ENCODE measurements around the gene CTU2. TPM values are rescaled to one million over a fixed set of nuclear protein-coding genes. Genes with fewer than 3 reads are reported as not detected.
"Not testable (repeated sequence)": the region's sequence is repeated elsewhere in the genome, so short reads cannot be mapped to it uniquely, and the experiment has no call there.

The CTU2 gene
- total RNA-seq, 1 donor from 2014 or later, result 13.1 TPM

- H3K4me1 ChIP-seq, result peaks cover 43% of the 10 kb centered on the region
- no peaks in the 10 kb centered on the region for H3K9me3 ChIP-seq (replicated peaks)
- peak overlapping the region; percentile 98 for H3K4me3 ChIP-seq
- peaks cover 7% of the 10 kb centered on the region for H3K36me3 ChIP-seq
- TF ChIP-seq CTCF (IDR thresholded peaks at IDR 0.05; ENCODE audit: borderline replicate concordance), result no peak
- peak overlapping the region; percentile 90 for H3K27ac ChIP-seq (replicated peaks)
- H3K27me3 ChIP-seq (ENCODE audit: low read depth), result no peaks in the 10 kb centered on the region
- intact Hi-C loops (cut with micrococcal nuclease), result no loop called here
- DNase-seq, result no peak
Measured at GRCh38 chr16:88662222-88662842, 44.0 kb upstream of the CTU2 start.

GRCh38 chr16:88662843-88663606 is 43.3 kb upstream of the CTU2 start, which contains the start of gene MVD:
TSS of gene MVD (minus strand) at chr16:88663091. CDS start at chr16:88663080, 11 bp downstream.
- Histone ChIP-seq H3K27ac (replicated peaks) (peak within 1 kb of the TSS; percentile 90), H3K36me3 (peaks cover 4% of the 10 kb centered on the region), H3K4me3 (peak within 1 kb of the TSS; percentile 98)

GRCh38 chr16:88665148-88665547 is 41.2 kb upstream of the CTU2 start:
- intact Hi-C loops (cut with micrococcal nuclease), result no loop called here
- no peak for DNase-seq
- Histone ChIP-seq H3K4me1 (peaks cover 48% of the 10 kb centered on the region), H3K27ac (replicated peaks) (peak overlapping the region; percentile 57), H3K27me3 (ENCODE audit: low read depth) (no peaks in the 10 kb centered on the region), H3K9me3 (replicated peaks) (no peaks in the 10 kb centered on the region), H3K36me3 (no peaks in the 10 kb centered on the region), H3K4me3 (no peak overlapping the region)
- TF ChIP-seq CTCF (IDR thresholded peaks at IDR 0.05; ENCODE audit: borderline replicate concordance), result no peak

More at GRCh38 chr16:88662843-88663606, 43.3 kb upstream of the CTU2 start, which contains the start of gene MVD:
- Histone ChIP-seq H3K27me3 (ENCODE audit: low read depth) (no peaks in the 10 kb centered on the region), H3K9me3 (replicated peaks) (no peaks in the 10 kb centered on the region), H3K4me1 (peaks cover 48% of the 10 kb centered on the region)
- DNase-seq, result peak; percentile 97
- intact Hi-C loops (cut with micrococcal nuclease), result no loop called here
- no peak for TF ChIP-seq CTCF (IDR thresholded peaks at IDR 0.05; ENCODE audit: borderline replicate concordance)

GRCh38 chr16:88665570-88665969 is 40.7 kb upstream of the CTU2 start:
- intact Hi-C loops (cut with micrococcal nuclease), result no loop called here
- no peaks in the 10 kb centered on the region for H3K27me3 ChIP-seq (ENCODE audit: low read depth)
- TF ChIP-seq CTCF (IDR thresholded peaks at IDR 0.05; ENCODE audit: borderline replicate concordance), result no peak
- H3K36me3 ChIP-seq, result no peaks in the 10 kb centered on the region
- DNase-seq, result no peak
- no peak overlapping the region for H3K4me3 ChIP-seq
- H3K4me1 ChIP-seq, result peaks cover 48% of the 10 kb centered on the region
- H3K9me3 ChIP-seq (replicated peaks), result no peaks in the 10 kb centered on the region
- peak overlapping the region; percentile 57 for H3K27ac ChIP-seq (replicated peaks)

GRCh38 chr16:88667461-88667860 is 38.8 kb upstream of the CTU2 start:
- peaks cover 48% of the 10 kb centered on the region for H3K4me1 ChIP-seq
- intact Hi-C loops (cut with micrococcal nuclease), result no loop called here
- H3K9me3 ChIP-seq (replicated peaks), result no peaks in the 10 kb centered on the region
- H3K4me3 ChIP-seq, result no peak overlapping the region
- no peaks in the 10 kb centered on the region for H3K27me3 ChIP-seq (ENCODE audit: low read depth)
- no peak for DNase-seq
- H3K27ac ChIP-seq (replicated peaks), result no peak overlapping the region
- no peaks in the 10 kb centered on the region for H3K36me3 ChIP-seq
- no peak for TF ChIP-seq CTCF (IDR thresholded peaks at IDR 0.05; ENCODE audit: borderline replicate concordance)

GRCh38 chr16:88669493-88669892 is 36.8 kb upstream of the CTU2 start:
- H3K27me3 ChIP-seq (ENCODE audit: low read depth); H3K4me3 ChIP-seq; DNase-seq; H3K27ac ChIP-seq (replicated peaks); H3K36me3 ChIP-seq; H3K9me3 ChIP-seq (replicated peaks); intact Hi-C loops (cut with micrococcal nuclease): not testable (repeated sequence)
- H3K4me1 ChIP-seq, result peaks cover 48% of the 10 kb centered on the region

Data from left ventricle myocardium inferior (tissue), 1 donor.